Hematopoietic multipotent progenitor cell (in vitro differentiated cells): ENCODE measurements around the gene GOLGA8J. TPM values are rescaled to one million over a fixed set of nuclear protein-coding genes. Genes with fewer than 3 reads are reported as not detected.
A peak's percentile ranks its signal among the peaks of the same experiment; 100 is the strongest.
"Not testable (repeated sequence)": the region's sequence is repeated elsewhere in the genome, so short reads cannot be mapped to it uniquely, and the experiment has no call there.

Source experiments
- DNase-seq, 3 donors: peaks; one replicate each; pipeline ENCODE4 v3.0.0-alpha.2; 2011 to 2015; ENCODE audit warnings: low read depth in 2 of 3, low spot score in 2 of 3
- total RNA-seq: library from RNA; depleted of rRNA; stranded (reverse); fragments of >200 nt; gene quantifications from one replicate; pipeline ENCODE4 v1.2.3, GENCODE V29; 2012

Gene GOLGA8J, protein sequence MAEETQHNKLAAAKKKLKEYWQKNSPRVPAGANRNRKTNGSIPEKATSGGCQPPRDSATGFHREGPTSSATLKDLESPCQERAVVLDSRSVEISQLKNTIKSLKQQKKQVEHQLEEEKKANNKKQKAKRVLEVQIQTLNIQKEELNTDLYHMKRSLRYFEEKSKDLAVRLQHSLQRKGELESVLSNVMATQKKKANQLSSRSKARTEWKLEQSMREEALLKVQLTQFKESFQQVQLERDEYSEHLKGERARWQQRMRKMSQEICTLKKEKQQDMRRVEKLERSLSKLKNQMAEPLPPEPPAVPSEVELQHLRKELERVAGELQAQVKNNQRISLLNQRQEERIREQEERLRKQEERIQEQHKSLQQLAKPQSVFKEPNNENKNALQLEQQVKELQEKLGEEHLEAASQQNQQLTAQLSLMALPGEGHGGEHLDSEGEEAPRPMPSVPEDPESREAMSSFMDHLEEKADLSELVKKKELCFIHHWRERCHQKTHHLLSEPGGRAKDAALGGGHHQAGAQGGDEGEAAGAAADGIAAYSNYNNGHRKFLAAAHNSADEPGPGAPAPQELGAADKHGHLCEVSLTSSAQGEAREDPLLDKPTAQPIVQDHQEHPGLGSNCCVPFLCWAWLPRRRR
- total RNA-seq: under 0.01 TPM

DNA sequence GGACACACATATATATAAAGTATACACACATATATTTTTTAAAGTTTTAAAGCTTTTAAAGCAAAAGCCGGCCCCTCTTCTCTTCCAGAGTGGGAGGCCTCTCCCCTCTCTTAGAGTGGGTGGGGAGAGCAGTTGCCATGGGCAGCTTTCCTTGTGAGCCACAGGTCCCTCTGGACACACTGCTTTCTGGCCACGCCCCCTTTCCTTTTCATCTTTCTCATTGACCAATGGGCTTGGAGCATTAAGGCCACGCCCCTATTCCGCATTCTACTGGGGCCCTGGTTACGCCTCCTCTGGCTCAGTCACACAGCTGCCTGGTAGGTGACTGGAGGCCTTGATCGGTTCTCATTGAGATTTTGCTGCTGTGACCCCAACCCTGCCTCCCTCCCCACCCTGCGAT lies at the start of gene GOLGA8J:
Gene GOLGA8J (plus strand): TSS at position 301 of the 400 bp plus-strand sequence. CDS start 98 bp downstream, at position 399.
- DNase-seq: not testable (repeated sequence)

DNA sequence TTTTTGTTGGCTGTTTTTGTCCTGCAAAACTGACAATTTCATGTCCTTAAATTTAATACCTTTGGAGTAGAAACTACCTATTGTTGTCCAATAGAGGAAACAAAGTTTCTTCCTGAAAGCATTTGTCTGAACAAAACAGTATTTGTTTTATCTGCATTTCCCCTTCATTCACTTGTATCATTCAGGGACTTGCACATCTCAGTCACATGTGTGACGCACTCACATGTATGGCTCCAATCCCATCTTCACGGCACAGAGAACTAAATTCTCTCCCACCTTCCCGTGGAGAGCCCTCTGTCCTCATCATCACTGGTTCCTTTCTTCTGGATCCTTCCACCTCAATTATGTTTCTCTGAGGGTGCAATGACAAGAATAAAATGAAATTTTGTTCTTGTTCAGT lies 49.5 kb upstream of the GOLGA8J start:
- DNase-seq: no peak

DNA sequence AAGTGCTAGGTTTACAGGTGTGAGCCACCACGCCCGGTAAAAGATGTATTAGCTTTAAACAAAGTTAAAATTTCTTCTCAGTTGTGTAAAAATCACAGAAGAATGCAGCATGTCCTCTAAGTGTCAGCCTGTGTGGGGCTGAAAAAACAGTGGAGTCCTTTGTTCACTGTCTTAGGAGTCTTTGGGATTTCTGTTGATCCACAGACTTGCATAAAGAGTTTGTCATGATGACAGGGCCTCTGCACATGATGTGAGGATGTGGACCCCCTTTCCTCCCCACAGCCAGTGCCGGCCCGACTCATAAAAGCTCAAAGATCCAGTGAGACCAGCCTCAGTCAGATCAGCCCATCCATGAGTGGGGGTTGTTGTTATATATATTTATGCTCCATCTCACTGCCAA lies 49.0 kb upstream of the GOLGA8J start:
- DNase-seq: no peak

DNA sequence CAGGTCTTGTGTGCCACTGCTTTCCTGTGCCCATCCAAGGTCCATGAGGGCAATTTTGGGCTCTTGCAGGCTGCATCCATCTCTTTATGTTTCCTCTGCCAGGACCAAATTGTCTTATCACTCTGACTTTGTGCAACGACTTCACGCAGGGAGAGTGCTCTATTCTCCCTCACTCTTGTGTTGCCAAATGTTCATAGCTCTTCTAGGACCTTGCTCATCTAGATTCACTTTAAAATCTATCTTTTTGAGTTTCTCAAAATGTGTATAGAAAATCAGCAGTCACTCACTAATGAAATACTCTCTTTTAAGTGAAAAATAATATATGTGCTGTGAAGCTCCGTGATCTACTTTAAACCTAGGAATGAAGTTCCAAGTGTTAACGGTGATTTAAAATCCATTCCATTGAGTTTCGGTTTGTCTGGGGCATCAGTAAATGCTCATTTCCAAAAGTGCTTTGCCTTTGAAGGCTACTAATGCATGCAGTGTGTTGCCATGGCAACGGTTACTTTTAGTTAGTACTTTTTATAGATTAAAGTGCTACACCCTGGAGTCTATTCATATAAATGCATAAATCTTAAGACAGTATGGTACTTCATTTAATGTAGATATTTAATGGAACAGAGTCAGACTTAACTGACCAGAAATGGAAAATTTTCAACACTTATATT lies 46.6 kb upstream of the GOLGA8J start:
- DNase-seq: no peak

DNA sequence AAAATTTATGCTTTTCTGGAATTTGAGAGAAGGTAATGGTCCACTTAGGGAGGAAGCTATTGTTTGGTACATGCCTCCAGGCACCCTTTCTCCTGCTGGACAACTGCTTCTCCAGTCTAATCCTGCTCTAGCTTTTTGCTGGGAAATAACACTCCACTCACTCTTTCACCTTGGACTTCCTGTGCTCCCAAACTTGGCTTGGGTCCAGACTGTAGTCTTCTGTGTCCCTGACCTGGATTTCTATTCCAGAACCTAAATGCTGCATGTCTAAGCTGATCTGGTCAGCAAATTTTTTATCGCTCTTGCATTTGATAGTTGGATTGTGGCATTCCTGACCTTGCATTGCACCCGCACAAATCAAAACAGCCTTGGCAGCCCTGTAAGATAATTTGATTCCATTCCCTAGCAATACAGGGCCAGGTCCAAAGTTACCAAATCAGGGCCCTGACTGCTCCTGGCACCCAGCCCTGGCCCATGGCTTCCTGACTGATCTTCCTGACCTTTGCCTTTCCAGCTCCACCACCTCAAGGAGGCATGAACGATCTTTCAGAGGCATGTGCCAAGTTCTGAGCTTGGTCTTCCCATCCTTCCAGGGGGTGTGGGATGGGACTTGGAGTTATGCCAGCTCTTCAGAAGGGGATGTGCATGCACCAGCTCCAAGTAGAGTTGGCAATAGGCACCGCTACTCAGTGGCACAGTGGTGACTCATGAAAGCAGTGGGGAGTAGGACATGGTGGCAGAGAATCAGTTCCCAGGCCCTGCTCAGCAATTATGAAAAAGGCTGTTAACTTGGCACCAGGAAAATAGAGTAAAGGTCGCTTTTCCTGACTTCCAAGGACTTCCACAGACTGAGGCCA lies 43.9 kb upstream of the GOLGA8J start:
- DNase-seq: no peak

DNA sequence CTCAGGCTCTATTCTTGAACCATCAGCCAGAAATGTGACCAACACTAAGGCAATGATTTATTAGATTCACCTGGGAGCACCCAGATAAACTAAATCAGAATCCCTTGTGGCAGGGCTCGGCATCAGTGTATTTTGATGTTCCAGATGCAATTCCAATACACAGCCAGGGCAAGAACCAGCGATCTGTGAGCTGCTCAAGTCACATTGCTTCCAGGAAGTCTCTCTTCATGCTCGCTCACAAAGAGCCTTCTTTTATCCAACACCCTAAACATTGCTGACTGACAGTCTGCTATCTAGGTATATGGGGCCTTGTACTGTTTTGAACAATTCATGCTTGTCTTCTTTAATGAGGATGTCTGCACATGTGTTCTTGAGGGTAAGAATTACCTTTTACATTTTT lies 40.9 kb upstream of the GOLGA8J start:
- DNase-seq: no peak

DNA sequence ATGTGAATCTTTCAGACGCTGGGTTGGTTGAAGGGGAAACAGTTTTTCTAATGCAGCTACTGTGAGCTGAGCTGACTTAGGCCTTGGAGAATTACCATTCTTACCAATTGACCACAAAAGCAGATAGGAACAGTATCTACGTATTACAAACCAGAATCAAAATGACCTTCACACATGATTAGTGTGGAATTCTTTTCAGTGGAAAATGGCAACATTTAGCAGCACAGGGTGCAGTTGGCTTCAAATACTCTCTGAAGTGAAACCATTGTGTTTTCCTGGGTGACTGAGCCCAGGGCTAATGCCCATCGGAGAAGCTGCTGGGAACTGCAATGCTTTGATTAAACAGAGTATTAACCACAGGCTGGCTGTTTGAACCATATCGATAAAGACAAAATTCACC lies 40.2 kb upstream of the GOLGA8J start:
- DNase-seq: no peak

DNA sequence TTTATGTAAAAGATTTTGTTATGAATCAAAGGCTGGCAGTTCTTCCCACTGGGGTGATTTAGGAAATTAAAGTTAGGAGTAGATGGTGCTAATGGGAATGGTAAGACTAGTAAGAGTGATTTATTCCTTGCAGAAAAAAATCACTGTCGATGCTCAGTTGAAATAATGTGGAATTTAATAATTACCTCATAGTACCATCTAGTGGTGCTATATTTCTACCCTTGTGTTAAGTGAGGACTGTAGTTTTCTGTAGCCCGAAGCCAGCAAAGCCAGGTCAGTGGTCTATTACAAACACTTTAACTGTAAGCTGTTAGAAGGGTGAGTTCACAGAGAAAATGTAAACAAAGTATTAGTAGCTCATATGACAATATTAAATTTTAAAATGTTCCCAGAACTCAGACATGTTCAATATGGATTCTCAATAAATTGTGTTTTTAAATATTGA lies 39.5 kb upstream of the GOLGA8J start:
- peak in 1 of 3 donors; percentile 4 for DNase-seq

DNA sequence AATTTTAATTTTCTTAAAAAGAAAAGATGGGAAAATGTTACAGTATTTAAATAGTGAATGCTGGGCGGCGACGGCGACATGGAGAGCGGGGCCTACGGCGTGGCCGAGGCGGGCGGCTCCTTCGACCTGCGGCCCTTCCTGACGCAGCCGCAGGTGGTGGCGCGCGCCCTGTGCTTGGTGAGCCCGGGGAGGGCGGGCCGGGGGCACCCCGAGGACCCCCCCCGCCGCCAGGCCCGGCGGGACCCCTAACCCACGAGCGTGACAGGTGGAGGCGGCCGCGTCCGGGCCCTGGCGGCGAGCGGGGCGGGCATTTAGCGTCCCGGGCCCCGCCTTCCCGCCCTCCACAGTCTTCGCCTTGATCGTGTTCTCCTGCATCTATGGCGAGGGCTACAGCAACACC lies 38.4 kb upstream of the GOLGA8J start:
- no peak for DNase-seq

DNA sequence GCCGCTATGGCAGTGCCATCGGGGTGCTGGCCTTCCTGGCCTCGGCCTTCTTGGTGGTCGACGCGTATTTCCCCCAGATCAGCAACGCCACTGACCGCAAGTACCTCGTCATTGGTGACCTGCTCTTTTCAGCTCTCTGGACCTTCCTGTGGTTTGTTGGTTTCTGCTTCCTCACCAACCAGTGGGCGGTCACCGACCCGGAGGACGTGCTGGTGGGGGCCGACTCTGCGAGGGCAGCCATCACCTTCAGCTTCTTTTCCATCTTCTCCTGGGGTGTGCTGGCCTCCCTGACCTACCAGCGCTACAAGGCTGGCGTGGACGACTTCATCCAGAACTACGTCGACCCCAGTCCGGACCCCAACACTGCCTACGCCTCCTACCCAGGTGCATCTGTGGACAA lies 37.9 kb upstream of the GOLGA8J start:
- DNase-seq: not testable (repeated sequence)

DNA sequence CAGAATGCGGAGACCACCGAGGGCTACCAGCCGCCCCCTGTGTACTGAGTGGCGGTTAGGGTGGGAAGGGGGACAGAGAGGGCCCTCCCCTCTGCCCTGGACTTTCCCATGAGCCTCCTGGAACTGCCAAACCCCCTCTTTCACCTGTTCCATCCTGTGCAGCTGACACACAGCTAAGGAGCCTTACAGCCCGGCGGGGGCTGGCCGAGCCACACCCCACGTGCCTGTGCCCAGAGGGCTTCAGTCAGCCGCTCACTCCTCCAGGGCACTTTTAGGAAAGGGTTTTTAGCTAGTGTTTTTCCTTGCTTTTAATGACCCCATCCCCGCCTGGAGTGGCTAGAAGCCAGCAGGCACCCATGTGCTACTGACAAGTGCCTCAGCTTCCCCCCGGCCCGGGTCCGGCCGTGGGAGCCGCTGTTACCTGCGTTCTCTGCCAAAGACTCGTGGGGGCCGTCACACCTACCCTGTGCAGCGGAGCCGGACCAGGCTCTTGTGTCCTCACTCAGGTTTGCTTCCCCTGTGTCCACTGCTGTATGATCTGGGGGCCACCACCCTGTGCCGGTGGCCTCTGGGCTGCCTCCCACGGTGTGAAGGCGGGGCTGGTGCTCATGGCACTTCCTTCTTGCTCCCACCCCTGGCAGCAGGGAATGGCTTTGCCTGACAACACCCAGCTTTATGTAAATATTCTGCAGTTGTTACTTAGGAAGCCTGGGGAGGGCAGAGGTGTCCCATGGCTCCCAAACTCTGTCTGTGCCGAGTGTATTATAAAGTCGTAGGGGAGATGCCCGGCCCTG lies 37.3 kb upstream of the GOLGA8J start:
- not testable (repeated sequence) for DNase-seq

DNA sequence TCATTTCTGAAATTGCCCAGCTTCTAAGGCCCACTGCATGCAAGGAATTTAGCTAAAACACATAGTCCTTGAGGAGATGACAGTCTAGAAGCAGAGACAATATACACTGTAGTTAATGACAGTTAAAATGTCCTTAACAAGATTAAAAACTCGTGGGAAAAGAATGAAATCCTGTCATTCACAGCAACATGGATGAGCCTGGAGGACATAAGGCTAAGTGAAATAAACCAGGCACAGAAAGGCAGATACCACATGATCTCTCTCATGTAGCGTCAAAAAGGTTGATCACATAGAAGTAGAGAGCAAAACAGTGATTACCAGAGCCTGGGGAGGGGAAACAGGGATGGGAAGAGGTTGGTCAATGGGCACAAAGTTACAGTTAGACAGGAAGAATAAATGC lies 36.3 kb upstream of the GOLGA8J start:
- DNase-seq: no peak

DNA sequence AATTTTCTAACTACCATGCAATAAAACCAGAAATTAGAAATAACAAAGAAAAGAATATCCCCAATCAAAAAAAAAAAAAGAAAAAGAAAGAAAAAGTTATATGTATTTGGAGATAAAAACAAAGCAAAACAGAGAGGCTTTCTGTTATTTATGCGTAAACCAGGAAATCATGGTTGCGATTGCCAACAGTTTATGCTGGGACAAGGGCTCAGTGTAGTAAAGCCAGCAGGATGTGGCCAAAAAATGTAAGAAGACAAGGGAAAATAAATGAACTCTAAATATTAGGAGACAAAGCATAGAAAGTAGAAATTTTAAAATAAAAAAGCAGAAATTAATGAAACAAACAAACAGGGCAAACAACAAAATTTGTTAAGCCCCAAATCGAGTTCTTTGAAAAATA lies 27.2 kb upstream of the GOLGA8J start:
- DNase-seq: no peak

DNA sequence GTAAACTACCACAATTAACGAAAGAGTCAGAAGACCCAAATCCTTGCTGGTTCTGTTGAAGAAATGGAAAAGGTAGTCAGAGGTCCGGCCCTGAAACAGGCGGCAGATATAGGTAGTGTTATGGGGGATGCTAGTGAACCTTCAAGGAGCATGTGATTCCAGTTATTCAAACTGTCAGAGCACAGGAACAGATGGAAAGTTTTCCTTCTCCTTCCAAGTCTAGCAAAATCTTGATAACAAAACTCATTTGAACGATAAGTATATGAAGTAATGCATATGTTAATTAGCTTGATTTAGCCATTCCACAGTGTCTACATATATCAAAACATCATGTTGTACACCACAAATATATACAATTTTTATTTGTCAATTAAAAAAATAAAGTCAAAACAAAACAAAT lies 26.6 kb upstream of the GOLGA8J start:
- DNase-seq: no peak

DNA sequence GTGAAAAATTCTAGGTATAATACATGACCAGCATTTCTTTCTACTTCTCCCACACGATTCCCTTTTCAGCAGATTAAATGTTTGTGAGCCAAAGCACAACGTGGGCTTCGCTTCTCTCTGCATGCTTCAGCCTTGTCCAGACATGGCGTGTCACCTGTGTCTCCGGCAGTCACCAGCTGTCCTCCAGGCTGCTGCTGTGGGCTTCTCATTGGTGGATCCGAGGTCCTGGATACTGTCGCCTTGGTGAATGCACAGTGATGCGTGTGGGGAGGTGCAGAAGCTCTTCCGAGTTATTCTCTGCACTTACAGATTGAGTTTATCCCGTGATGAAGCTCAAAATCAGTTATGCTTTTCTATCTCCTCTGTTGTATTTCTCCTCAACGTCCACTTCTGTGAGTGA lies 23.0 kb upstream of the GOLGA8J start:
- DNase-seq: no peak

DNA sequence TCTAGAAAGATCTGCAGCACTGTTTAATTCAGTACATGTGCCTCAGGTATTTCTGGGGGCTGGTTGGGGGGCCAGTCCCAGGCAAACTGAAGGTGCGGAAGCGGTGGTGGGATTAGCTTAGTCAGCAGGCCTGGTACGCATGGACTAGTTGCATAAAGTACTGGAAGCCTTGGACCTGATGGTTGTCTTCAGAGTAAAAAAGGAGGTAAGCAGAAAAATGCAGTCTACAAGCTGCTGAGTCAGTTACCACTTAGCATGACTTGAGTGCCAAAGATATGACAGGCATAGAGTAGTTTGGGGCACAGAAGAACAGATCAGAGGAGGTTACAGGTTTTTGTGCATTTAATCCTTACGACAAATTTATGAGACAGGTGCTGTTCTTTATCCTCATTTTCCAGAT lies 19.9 kb upstream of the GOLGA8J start:
- DNase-seq: no peak

DNA sequence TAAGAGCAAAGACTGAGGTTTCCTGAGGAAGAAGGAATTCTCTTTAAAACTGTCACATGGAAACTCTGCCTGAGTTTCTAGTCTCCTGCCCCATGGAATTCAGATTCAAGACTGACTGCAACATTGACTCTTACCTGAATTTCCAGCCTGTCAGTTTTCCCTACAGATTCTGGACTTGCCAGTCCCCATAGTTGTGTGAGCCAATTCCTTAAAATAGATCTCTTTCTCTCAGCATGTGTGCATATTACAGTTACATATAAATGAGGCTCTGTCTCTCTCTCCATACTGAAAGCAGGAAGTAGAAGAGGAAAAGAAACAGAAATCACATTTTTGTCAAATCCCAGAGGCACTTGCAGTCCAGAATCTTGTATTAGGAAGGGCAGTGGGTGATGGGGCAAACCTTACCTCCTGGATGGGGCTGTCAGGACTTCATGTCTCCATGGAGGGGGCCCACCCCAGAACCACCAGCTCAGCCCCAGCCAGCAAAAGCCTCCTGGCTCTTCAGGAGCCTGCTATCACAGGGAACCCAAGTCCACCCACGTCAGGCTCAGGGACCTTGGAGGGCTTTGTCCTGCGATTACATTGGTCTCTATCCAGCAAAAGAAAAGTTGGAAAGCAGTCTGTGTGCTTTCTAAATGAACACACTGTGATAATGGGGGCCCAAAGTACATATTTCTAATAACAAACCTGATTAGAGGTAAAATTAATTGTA lies 18.8 kb upstream of the GOLGA8J start:
- DNase-seq: no peak

DNA sequence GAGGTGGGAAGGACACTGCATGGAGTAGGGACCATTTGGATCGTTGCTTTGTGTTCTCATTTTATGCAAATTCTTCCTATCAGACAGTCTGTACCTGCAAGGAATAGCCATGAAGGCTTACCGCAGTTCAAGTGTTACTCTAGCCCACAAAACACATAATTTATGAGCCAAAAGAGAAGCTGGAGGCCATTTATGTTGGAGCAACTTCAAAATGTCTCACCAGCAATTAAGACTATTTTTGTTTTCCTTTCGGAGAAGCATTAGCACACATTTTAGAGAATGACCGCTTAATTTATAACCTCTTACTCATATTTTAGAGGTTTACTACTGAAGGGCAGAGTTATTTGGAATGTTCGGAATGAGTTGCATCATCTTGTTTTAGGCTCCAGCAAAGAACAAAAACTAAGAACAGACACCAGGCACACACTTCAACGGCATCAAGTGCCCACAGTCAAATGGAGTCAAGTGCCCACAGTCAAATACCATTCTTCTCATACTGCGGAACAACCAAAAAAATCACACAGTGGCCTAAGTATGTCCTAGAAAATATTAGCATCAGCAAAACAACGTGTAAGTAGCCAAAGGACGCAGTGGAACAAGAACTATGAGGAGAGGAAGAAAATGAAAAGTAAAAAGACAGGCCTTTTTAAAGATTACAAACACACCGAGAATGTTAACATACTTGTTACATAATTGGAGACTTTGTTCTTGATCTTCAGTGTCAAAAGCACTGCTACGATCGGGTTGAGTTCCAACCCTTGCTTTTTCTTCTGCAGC lies 17.5 kb upstream of the GOLGA8J start:
- no peak for DNase-seq

DNA sequence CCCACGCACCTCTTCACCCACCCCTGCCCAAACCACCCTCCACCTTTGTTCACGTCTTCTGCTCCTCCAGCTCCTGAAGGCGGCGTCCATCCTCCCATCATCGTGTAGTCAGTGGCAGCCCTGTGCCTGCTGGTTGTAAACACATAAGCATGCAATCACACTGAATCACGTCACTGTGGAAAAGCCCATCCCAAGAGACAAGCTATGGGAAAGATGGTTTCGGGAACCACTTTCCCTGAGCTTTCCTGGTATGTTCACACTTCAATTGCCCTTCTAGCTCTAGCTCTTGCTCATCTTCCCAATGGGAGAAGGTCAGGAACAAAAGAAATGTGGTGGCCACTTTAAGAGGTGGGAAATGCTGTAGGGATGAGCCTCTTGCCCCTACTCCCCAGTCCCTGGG lies 14.4 kb upstream of the GOLGA8J start:
- no peak for DNase-seq
